NCI-H2081 treated with DMSO at 0.1 percent for 48 hours (cell line): Measurements from ENCODE around the gene DLL3.

Source experiments
- DNase-seq: peaks from one replicate; lab custom pipeline; 2025; lab: John Stamatoyannopoulos, UW

The DLL3 gene

GRCh38 chr19:39483141-39483540, 15.6 kb upstream of the DLL3 start:
- DNase-seq, result no peak

- DNase-seq, result no peak
Measured at GRCh38 chr19:39489756-39490155, 9.0 kb upstream of the DLL3 start.

- no peak for DNase-seq
Measured at GRCh38 chr19:39492225-39492624, 6.5 kb upstream of the DLL3 start.

GRCh38 chr19:39492788-39493187, 6.0 kb upstream of the DLL3 start:
- no peak for DNase-seq

GRCh38 chr19:39494661-39495060, 4.1 kb upstream of the DLL3 start:
- DNase-seq, result no peak

GRCh38 chr19:39496063-39496462, 2.7 kb upstream of the DLL3 start:
- no peak for DNase-seq

GRCh38 chr19:39497701-39497995, 1.1 kb upstream of the DLL3 start:
- no peak for DNase-seq

- DNase-seq, result peak; percentile 28
Measured at GRCh38 chr19:39497996-39498797, 550 bp upstream of the DLL3 start.

GRCh38 chr19:39499932-39500331, 1.2 kb downstream of the DLL3 start:
- no peak for DNase-seq

- DNase-seq, result no peak
Measured at GRCh38 chr19:39500543-39500942, 1.8 kb downstream of the DLL3 start.

- DNase-seq, result no peak
Measured at GRCh38 chr19:39501340-39501739, 2.6 kb downstream of the DLL3 start.

- DNase-seq, result no peak
Measured at GRCh38 chr19:39502640-39503417, 4.1 kb downstream of the DLL3 start.

- no peak for DNase-seq
Measured at GRCh38 chr19:39506598-39506943, 7.8 kb downstream of the DLL3 start.

- DNase-seq, result peak; percentile 27
Measured at GRCh38 chr19:39506944-39507714, 8.4 kb downstream of the DLL3 start.

- no peak for DNase-seq
Measured at GRCh38 chr19:39507715-39508364, 9.1 kb downstream of the DLL3 start.

GRCh38 chr19:39508629-39509028, 9.9 kb downstream of the DLL3 start:
- DNase-seq, result no peak

GRCh38 chr19:39509233-39509632, 10.5 kb downstream of the DLL3 start:
- no peak for DNase-seq

- no peak for DNase-seq
Measured at GRCh38 chr19:39512988-39513387, 14.2 kb downstream of the DLL3 start.

GRCh38 chr19:39514840-39515550, 16.2 kb downstream of the DLL3 start, which contains the start of gene SELENOV:
Gene SELENOV, plus strand, starts transcription at chr19:39515139. Its CDS starts 74 bp downstream, at chr19:39515213.
- no peak for DNase-seq

- no peak for DNase-seq
Measured at GRCh38 chr19:39515551-39516191, 16.9 kb downstream of the DLL3 start.

GRCh38 chr19:39516270-39516669, 17.5 kb downstream of the DLL3 start:
- no peak for DNase-seq
